PC-9 (cell line): Measurements from ENCODE around the gene C15orf40. TPM values are rescaled to one million over a fixed set of nuclear protein-coding genes. Genes with fewer than 3 reads are reported as not detected.

ENCODE experiments used
- BruUV-seq: library from RNA; stranded (reverse); fragments of 400-500 nt; replicated peaks from 2 replicates; lab custom pipeline; 2021; lab: Mats Ljungman, UMichigan
- CTCF ChIA-PET: fragments of 300-600 bp; sonication (Branson Sonifier 250); formaldehyde crosslinking; loops from one replicate; lab custom pipeline; 2022; ENCODE audit warnings: antibody characterized with exemption; lab: Charles Lee
- POLR2A ChIA-PET: fragments of 300-600 bp; sonication (Branson Sonifier 250); formaldehyde crosslinking; loops from one replicate; lab custom pipeline; 2022; ENCODE audit warnings: antibody characterized with exemption; ENCODE audit not compliant: unreplicated experiment; lab: Charles Lee
- DNase-seq, 2 experiments: peaks; one replicate each; pipeline versions ENCODE4 v3.0.0 to v3.0.0-alpha.2; 2015 to 2022; ENCODE audit warnings: mixed read lengths in 1 of 2
- H2AFZ ChIP-seq: fragments of 200-600 bp; sonication (generic); 2 replicates; pipeline ENCODE4 v1.8.1; 2017; ENCODE audit warnings: antibody characterized with exemption
- H3F3A ChIP-seq: fragments of 200-600 bp; sonication (generic); 2 replicates; pipeline ENCODE4 v1.8.1; 2017; ENCODE audit warnings: antibody characterized with exemption, mild to moderate bottlenecking, low read depth; ENCODE audit not compliant: insufficient read depth
- H3K27ac ChIP-seq: fragments of 200-600 bp; sonication (generic); 2 replicates; pipeline ENCODE4 v1.6.1; 2016; ENCODE audit warnings: mixed run types
- H3K27me3 ChIP-seq: fragments of 200-600 bp; sonication (generic); 2 replicates; pipeline ENCODE4 v1.6.1; 2016; ENCODE audit warnings: low read depth, mixed run types; ENCODE audit not compliant: insufficient read depth
- H3K36me3 ChIP-seq: fragments of 200-600 bp; sonication (generic); 2 replicates; pipeline ENCODE4 v1.6.1; 2016; ENCODE audit warnings: low read depth, mixed run types
- H3K4me1 ChIP-seq: fragments of 200-600 bp; sonication (generic); replicated peaks from 2 replicates; pipeline ENCODE4 v1.6.1; 2016; ENCODE audit warnings: mixed run types; ENCODE audit not compliant: insufficient read depth
- H3K4me2 ChIP-seq: fragments of 200-600 bp; sonication (generic); 2 replicates; pipeline ENCODE4 v1.6.1; 2017; ENCODE audit warnings: mixed run types
- H3K4me3 ChIP-seq: fragments of 200-600 bp; sonication (generic); 2 replicates; pipeline ENCODE4 v1.6.1; 2016; ENCODE audit warnings: mixed run types
- H3K79me2 ChIP-seq: fragments of 200-600 bp; sonication (generic); 2 replicates; pipeline ENCODE4 v1.6.1; 2017; ENCODE audit warnings: low read depth, mixed run types
- H3K9me2 ChIP-seq: fragments of 200-600 bp; sonication (generic); 2 replicates; pipeline ENCODE4 v1.8.1; 2017; ENCODE audit warnings: mild to moderate bottlenecking; ENCODE audit not compliant: insufficient read depth
- H3K9me3 ChIP-seq: fragments of 200-600 bp; sonication (generic); 2 replicates; pipeline ENCODE4 v1.8.1; 2016; ENCODE audit warnings: low read depth; ENCODE audit not compliant: insufficient read depth
- H4K20me1 ChIP-seq: fragments of 200-600 bp; sonication (generic); 2 replicates; pipeline ENCODE4 v1.8.1; 2017; ENCODE audit not compliant: insufficient read depth
- CTCF ChIP-seq: fragments of 200-600 bp; sonication (generic); conservative IDR thresholded peaks from 2 replicates; pipeline ENCODE4 v1.6.1; 2017; ENCODE audit warnings: mixed run types, antibody characterized with exemption, mild to moderate bottlenecking, moderate library complexity
- EZH2 ChIP-seq: fragments of 200-600 bp; sonication (generic); IDR thresholded peaks from 2 replicates; pipeline ENCODE4 v1.8.0; 2017; ENCODE audit warnings: antibody characterized with exemption, low read depth
- intact Hi-C: fragments of 100-400 bp; cut with micrococcal nuclease; formaldehyde crosslinking; loops from one replicate; pipeline ENCODE4 v1.10.0; 2022; ENCODE audit not compliant: unreplicated experiment
- total RNA-seq: library from RNA; stranded (reverse); gene quantifications from 2 replicates; pipeline ENCODE4 v1.2.3, GENCODE V29; 2021

Gene C15orf40
- total RNA-seq, 1 experiment from 2014 or later = 21.2 TPM

GRCh38 chr15:82978438-82978837, 33.0 kb downstream of the C15orf40 start:
- intact Hi-C loops = no loop called here
- no peaks in the 10 kb centered on the region for H3K9me3 ChIP-seq
- H3K9me2 ChIP-seq = no peaks in the 10 kb centered on the region
- no peaks in the 10 kb centered on the region for H3K79me2 ChIP-seq
- H3F3A ChIP-seq = no peaks in the 10 kb centered on the region
- no peak overlapping the region for H3K4me3 ChIP-seq
- no peaks in the 10 kb centered on the region for H3K27me3 ChIP-seq
- no peak overlapping the region for H2AFZ ChIP-seq
- H3K4me2 ChIP-seq = no peak overlapping the region
- ChIA-PET CTCF (no interaction called here), POLR2A (no interaction called here)
- BruUV-seq = no TSS peak
- H3K27ac ChIP-seq = no peak overlapping the region
- H3K36me3 ChIP-seq = no peaks in the 10 kb centered on the region
- no peaks in the 10 kb centered on the region for H3K4me1 ChIP-seq
- no peak for TF ChIP-seq EZH2
- TF ChIP-seq CTCF = no peak
- DNase-seq = no peak
- H4K20me1 ChIP-seq = no peaks in the 10 kb centered on the region

GRCh38 chr15:82977076-82977475, 34.4 kb downstream of the C15orf40 start:
- no peak overlapping the region for H3K27ac ChIP-seq
- ChIA-PET POLR2A (no interaction called here), CTCF (no interaction called here)
- TF ChIP-seq CTCF (no peak), EZH2 (no peak)
- H3K9me2 ChIP-seq = no peaks in the 10 kb centered on the region
- no peaks in the 10 kb centered on the region for H4K20me1 ChIP-seq
- no peak overlapping the region for H3K4me3 ChIP-seq
- H3K27me3 ChIP-seq = no peaks in the 10 kb centered on the region
- H3K4me1 ChIP-seq = no peaks in the 10 kb centered on the region
- intact Hi-C loops = no loop called here
- H3K9me3 ChIP-seq = no peaks in the 10 kb centered on the region
- no peak overlapping the region for H2AFZ ChIP-seq
- DNase-seq = no peak
- BruUV-seq = no TSS peak
- no peaks in the 10 kb centered on the region for H3F3A ChIP-seq
- no peaks in the 10 kb centered on the region for H3K36me3 ChIP-seq
- no peak overlapping the region for H3K4me2 ChIP-seq
- no peaks in the 10 kb centered on the region for H3K79me2 ChIP-seq

GRCh38 chr15:82972990-82973389, 38.4 kb downstream of the C15orf40 start:
- H3K4me2 ChIP-seq = no peak overlapping the region
- H3K27ac ChIP-seq = no peak overlapping the region
- POLR2A ChIA-PET = no interaction called here
- no TSS peak for BruUV-seq
- H3K36me3 ChIP-seq = no peaks in the 10 kb centered on the region
- no peaks in the 10 kb centered on the region for H3K9me2 ChIP-seq
- intact Hi-C loops = no loop called here
- H4K20me1 ChIP-seq = no peaks in the 10 kb centered on the region
- H3K4me3 ChIP-seq = no peak overlapping the region
- H3K79me2 ChIP-seq = no peaks in the 10 kb centered on the region
- CTCF ChIA-PET = no interaction called here
- no peaks in the 10 kb centered on the region for H3F3A ChIP-seq
- TF ChIP-seq EZH2 (no peak), CTCF (no peak)
- no peaks in the 10 kb centered on the region for H3K9me3 ChIP-seq
- no peak overlapping the region for H2AFZ ChIP-seq
- H3K4me1 ChIP-seq = no peaks in the 10 kb centered on the region
- H3K27me3 ChIP-seq = no peaks in the 10 kb centered on the region; the same call in 1 of the 2 replicates
- no peak for DNase-seq
